GM12892 (cell line): ENCODE data around the gene OPRL1.

ENCODE experiments used
- POLR2A ChIP-seq: IDR thresholded peaks from 2 replicates; pipeline ENCODE4 v1.6.1; 2011; ENCODE audit warnings: low read depth, low read length, control low read depth
- POLR2AphosphoS5 ChIP-seq: IDR thresholded peaks from 2 replicates; pipeline ENCODE4 v1.6.1; 2011; ENCODE audit warnings: low read depth, low read length, control low read depth
- TAF1 ChIP-seq: IDR thresholded peaks from 2 replicates; pipeline ENCODE4 v1.6.1; 2011; ENCODE audit warnings: low read depth, mild to moderate bottlenecking, control low read depth, low read length, borderline replicate concordance

DNA sequence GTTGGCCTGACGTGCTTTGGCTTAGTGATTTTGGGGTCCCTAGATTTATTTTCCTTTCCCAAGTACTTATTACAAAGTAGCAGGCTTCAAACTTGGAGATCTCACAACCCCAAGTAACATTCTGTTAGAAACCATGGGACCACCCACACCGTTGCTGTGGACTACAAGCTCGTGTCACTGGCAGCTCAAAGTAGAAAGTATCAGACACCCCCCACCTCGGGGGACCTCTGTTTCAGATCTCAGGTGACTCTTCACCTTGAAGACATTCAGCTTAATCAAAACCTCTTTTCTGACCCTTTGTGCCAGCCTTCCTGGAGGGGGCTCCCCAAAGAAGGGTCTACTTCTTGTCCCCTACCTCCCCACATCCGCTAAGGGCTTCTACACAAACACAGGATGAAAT lies 68.7 kb downstream of the OPRL1 start:
- TF ChIP-seq POLR2A, result no peak
- no peak for TF ChIP-seq POLR2AphosphoS5
- TF ChIP-seq TAF1, result no peak
